Left hindlimb (tissue), 1 donor: Measurements from ENCODE around the gene MDM1.

Experiments
- DNase-seq: peaks from one replicate; pipeline ENCODE4 v3.0.0-alpha.2; 2018

Gene MDM1

GRCh38 chr12:68319988-68320623 lies 12.1 kb downstream of the MDM1 start:
- no peak for DNase-seq

- no peak for DNase-seq
Measured at GRCh38 chr12:68317047-68317667, 15.0 kb downstream of the MDM1 start.

DNA sequence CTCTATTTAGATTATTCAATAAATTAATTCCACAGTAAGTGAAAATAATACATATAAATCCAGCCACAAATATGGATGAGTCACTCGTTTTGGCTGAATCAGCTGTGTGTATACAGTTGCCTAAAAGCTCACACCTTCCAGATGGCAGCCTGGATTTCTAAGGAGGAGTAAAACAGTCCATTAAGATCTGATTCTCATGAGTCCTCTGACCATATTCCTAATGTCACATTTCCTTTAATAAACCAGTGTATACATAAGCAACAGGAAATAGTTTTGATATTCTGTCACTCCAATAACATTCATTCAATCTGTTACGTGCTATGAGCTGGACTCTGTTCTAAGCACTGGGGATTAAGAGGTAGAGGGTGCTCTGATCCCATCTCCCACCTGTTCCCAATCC lies 21.8 kb downstream of the MDM1 start:
- no peak for DNase-seq

DNA sequence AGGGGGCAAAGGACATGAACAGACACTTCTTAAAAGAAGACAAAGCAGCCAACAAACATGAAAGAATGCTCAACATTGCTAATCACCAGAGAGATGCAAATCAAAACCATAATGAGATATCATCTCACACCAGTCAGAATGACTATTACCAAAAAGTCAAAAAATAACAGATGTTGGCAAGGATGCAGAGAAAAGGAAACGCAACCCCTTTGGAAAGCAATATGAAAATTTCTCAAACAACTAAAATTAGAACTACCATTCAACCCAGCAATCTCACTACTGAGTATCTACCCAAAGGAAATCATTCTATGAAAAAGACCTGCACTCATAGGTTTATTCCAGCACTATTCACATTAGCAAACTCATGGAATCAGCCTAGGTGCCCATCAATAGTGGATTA lies 25.6 kb downstream of the MDM1 start:
- no peak for DNase-seq

- no peak for DNase-seq
Measured at GRCh38 chr12:68305278-68305677, 26.9 kb downstream of the MDM1 start.

DNA sequence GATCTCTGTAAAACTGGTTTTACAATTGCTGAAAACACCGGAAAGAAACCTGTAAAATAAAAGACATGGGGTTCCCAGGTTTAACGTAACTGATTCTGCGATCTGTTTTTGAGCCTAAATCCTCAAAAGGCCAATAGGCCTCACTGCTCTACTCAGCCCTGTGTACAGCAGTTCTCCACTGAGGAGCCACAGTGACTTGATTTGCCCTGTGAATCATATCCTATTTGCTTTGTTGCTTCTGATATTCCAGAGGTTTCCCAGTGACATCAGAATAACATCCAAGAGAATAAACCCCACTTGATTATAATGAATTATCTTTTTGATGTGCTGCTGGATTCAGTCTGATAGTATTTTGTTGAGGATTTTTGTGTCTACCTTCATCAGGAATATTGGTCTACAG lies 27.5 kb downstream of the MDM1 start:
- no peak for DNase-seq

GRCh38 chr12:68303850-68304249 lies 28.3 kb downstream of the MDM1 start:
- no peak for DNase-seq

GRCh38 chr12:68297929-68298328 lies 34.2 kb downstream of the MDM1 start:
- no peak for DNase-seq

- DNase-seq: no peak
Measured at GRCh38 chr12:68294251-68294650, 37.9 kb downstream of the MDM1 start.

DNA sequence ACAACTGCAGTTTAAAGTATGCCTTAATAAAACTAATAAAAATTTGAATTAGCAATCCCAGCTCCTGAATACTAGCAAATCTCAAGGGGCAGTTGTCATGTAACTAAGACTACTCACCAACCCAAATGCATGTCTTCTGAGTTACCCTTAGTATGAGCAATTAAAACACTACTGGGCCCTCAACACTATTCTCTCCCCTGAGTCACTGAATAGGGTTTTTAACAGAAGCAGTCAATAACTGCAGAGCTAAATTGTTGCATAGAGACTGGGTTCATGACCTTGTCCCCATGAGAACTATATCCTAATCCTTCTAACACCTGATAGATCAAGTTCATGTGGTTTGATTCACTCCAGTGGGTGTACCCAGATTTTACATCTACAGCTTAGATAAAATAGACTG lies 38.8 kb downstream of the MDM1 start:
- no peak for DNase-seq

DNA sequence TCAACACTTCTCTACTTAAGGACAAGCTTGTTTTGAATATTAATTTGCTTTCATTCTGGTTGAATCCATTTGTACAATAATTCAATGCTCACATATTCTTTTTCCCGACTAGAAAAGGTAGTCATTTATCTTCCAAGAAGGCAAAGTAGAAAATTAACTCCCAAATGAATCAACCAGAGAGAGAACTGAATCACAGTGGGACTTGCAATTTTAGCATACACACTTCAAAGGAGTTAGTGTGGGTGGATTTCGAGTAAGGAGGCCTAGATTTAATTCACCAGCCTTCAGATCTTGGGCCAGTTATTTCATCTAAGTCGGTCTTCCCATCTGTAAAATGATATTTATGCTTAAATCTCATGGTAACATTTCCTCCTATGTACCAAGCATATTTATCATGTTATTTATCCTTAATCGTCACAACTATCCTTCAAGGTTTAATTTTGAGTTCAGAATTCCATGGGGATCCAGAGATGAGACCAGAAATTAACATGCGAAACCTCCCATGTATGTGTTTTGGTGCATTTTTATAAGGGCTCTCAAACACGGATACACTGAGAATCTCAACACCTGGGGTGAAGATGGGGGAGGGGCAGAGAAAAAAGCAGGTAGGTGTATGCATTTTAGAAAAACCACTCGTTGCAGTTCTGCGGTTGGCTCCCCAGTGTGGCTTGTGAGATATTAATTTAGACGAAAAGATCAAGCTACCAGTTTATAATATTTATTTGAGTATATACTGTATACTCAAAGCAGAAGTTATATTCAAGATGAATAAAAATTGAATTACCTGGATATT lies 39.8 kb downstream of the MDM1 start:
- no peak for DNase-seq

- DNase-seq: no peak
Measured at GRCh38 chr12:68291396-68292036, 40.6 kb downstream of the MDM1 start.

GRCh38 chr12:68290126-68290525 lies 42.0 kb downstream of the MDM1 start:
- no peak for DNase-seq

- DNase-seq: no peak
Measured at GRCh38 chr12:68287106-68287505, 45.1 kb downstream of the MDM1 start.

- no peak for DNase-seq
Measured at GRCh38 chr12:68286396-68286795, 45.8 kb downstream of the MDM1 start.

- no peak for DNase-seq
Measured at GRCh38 chr12:68285541-68285940, 46.6 kb downstream of the MDM1 start.

DNA sequence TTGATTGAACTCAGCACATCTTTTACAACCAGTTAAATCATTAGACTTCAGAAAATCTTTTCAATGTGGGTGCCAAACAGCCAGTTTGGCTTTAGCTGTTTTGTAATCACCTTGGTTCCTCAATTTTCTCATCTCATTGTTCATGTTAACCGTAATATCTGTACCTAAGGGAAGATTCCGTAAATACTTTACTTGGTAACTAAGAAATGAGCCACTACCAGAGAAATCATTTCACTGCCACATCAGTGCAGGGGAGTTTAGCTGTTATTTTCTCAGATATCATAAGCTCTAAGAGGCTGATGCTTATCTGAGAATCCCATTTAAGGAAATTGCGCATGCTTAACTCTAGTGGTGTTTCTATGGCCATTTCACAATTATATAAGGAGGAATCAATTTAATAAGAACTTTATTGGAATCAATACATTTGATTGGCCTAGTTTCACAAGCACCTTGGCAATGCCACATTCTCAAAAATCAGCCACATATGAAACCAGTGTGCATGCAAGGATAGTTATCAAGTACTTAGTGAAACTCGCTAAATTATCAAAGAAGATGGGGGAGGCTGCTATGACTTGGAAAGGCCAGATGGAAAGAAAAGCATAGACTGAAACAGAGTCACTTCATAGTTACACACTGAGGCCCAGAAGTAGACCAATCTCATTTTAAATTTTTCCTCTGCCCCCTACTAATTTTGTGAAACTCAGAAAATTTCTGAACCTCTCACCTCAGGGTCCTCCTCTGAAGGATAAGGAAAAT lies 50.7 kb downstream of the MDM1 start:
- DNase-seq: no peak

GRCh38 chr12:68280240-68280639 lies 51.9 kb downstream of the MDM1 start:
- DNase-seq: no peak

GRCh38 chr12:68279227-68280054 lies 52.7 kb downstream of the MDM1 start:
- DNase-seq: no peak

DNA sequence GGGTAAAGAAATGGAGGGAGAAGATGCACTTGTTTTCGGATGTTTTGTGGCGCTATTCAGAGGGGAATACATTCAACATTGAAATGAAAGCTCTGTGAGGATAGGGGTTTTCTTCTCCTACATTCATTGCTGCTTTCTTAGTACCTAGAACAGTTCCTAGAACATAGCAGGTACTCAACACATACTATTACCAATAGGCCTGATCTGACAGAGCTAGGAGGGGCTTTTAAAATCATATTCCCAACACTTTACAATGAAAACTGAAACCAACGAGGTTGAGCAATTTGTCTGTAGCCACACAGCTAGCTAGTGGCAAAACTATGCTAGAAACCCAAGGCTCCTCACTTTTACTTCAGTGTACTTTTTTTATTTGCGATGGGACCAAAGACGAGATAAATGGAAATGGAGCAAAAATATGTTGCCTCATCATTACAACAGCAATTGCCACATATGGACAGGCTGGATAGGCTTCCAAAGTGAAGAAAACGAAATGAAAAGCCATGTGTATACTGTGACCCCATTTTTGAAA lies 55.7 kb downstream of the MDM1 start:
- DNase-seq: no peak

- DNase-seq: no peak
Measured at GRCh38 chr12:68272732-68273131, 59.4 kb downstream of the MDM1 start.

DNA sequence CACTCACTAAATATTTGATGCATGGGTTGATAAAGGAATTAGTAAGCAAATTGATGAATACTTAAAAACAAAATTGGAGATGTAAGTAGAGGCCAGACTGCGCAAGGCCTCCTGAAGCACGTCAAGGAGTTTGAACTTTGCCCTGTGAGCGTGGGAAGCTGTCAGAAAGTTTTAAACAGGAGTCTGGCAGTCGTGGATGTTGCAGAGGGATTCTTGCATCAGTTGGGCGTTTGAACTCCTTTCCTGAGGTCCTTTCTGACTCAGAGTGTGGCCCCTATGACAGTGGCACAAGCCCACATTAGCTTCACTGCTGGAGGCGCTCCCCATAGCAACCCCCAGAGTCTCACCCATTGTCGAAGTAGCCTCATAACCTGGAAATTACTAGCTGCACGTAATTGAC lies 60.8 kb downstream of the MDM1 start:
- no peak for DNase-seq
